HG02885 (cell line): ENCODE data around the gene CKM.

Experiments
- ATAC-seq: cut with Tn5 transposase; IDR thresholded peaks from one replicate; pipeline ENCODE4 v1.9.1; 2021; ENCODE audit warnings: mild to moderate bottlenecking; ENCODE audit not compliant: unreplicated experiment, poor library complexity

The CKM gene

GRCh38 chr19:45322744-45323281 is at the start of gene CKM:
Gene CKM, minus strand, starts transcription at chr19:45322875. Its CDS starts 3,162 bp downstream, at chr19:45319713.
- no peak for ATAC-seq

GRCh38 chr19:45370410-45371204 is 47.9 kb upstream of the CKM start, which contains the start of gene ERCC2:
Gene ERCC2, minus strand, starts transcription at chr19:45370573. Its CDS starts 33 bp downstream, at chr19:45370540.
- peak; percentile 97 for ATAC-seq

GRCh38 chr19:45368737-45369340 is 46.2 kb upstream of the CKM start:
- ATAC-seq, result no peak

GRCh38 chr19:45368127-45368526 is 45.5 kb upstream of the CKM start:
- no peak for ATAC-seq

- ATAC-seq, result no peak
Observed at GRCh38 chr19:45364696-45365095, 42.0 kb upstream of the CKM start.

- no peak for ATAC-seq
Observed at GRCh38 chr19:45363861-45364459, 41.3 kb upstream of the CKM start.

GRCh38 chr19:45362291-45362690 is 39.6 kb upstream of the CKM start:
- no peak for ATAC-seq

GRCh38 chr19:45361608-45362007 is 38.9 kb upstream of the CKM start:
- no peak for ATAC-seq

- ATAC-seq, result no peak
Observed at GRCh38 chr19:45358213-45358792, 35.6 kb upstream of the CKM start.

GRCh38 chr19:45357445-45357783 is 34.7 kb upstream of the CKM start:
- no peak for ATAC-seq

GRCh38 chr19:45356760-45357444 is 34.2 kb upstream of the CKM start:
- ATAC-seq, result no peak

GRCh38 chr19:45355910-45356309 is 33.2 kb upstream of the CKM start:
- ATAC-seq, result no peak

- no peak for ATAC-seq
Observed at GRCh38 chr19:45355402-45355801, 32.7 kb upstream of the CKM start.

- ATAC-seq, result no peak
Observed at GRCh38 chr19:45354241-45354842, 31.7 kb upstream of the CKM start.

- no peak for ATAC-seq
Observed at GRCh38 chr19:45352914-45353796, 30.5 kb upstream of the CKM start.

GRCh38 chr19:45352471-45352870 is 29.8 kb upstream of the CKM start:
- no peak for ATAC-seq

- ATAC-seq, result no peak
Observed at GRCh38 chr19:45352062-45352461, 29.4 kb upstream of the CKM start.

- ATAC-seq, result no peak
Observed at GRCh38 chr19:45351401-45351952, 28.8 kb upstream of the CKM start.
